IPS-20b (cell line): ENCODE data around the gene FKBP1A.

ENCODE experiments used
- H3K27ac ChIP-seq: one replicate; pipeline ENCODE4 v1.5.1; 2013; ENCODE audit warnings: low read length
- H3K27me3 ChIP-seq: 2 replicates; pipeline ENCODE4 v1.6.1; 2013; ENCODE audit warnings: mild to moderate bottlenecking, low read length, inconsistent platforms; ENCODE audit not compliant: insufficient read depth
- H3K36me3 ChIP-seq: 2 replicates; pipeline ENCODE4 v1.6.1; 2013; ENCODE audit warnings: low read depth, mild to moderate bottlenecking, inconsistent platforms, low read length, moderate library complexity; ENCODE audit not compliant: insufficient read depth
- H3K4me1 ChIP-seq: 2 replicates; pipeline ENCODE4 v1.6.1; 2013; ENCODE audit warnings: mild to moderate bottlenecking, control low read depth, inconsistent platforms, low read length, moderate library complexity; ENCODE audit not compliant: insufficient read depth
- H3K4me3 ChIP-seq: 2 replicates; pipeline ENCODE4 v1.5.1; 2013; ENCODE audit warnings: mild to moderate bottlenecking, low read length, inconsistent platforms
- H3K9ac ChIP-seq: 2 replicates; pipeline ENCODE4 v1.6.1; 2013; ENCODE audit warnings: low read depth, mild to moderate bottlenecking, inconsistent platforms, low read length, moderate library complexity
- H3K9me3 ChIP-seq: 2 replicates; pipeline ENCODE4 v1.6.1; 2013; ENCODE audit warnings: mild to moderate bottlenecking, low read depth, low read length, inconsistent platforms; ENCODE audit not compliant: insufficient read depth

The FKBP1A gene

GRCh38 chr20:1381753-1382591 is 10.9 kb downstream of the FKBP1A start:
- peaks cover 13% of the 10 kb centered on the region for H3K4me1 ChIP-seq
- no peaks in the 10 kb centered on the region for H3K27me3 ChIP-seq
- H3K9ac ChIP-seq: no peak overlapping the region
- H3K4me3 ChIP-seq: no peak overlapping the region
- no peak overlapping the region for H3K27ac ChIP-seq
- H3K36me3 ChIP-seq: peaks cover 16% of the 10 kb centered on the region
- H3K9me3 ChIP-seq: no peaks in the 10 kb centered on the region

DNA sequence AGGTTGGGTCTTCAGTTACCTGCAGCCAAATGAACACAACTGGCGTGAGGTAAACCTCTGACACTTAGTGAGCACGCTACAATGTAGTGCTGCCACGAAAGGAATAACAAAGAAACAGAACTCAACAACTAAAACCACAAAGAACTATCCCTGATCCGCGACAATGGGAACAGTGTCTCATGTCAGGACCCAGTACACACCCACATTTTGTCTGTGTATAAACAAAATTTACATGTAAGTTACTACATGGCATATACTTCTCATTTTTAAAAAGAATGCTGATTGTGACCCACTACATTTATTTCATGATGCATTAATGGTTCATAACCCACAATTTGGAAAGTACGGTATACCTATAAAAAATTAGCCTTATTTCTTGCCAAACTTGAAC is 14.1 kb downstream of the FKBP1A start:
- Histone ChIP-seq H3K9ac (no peak overlapping the region), H3K4me3 (no peak overlapping the region), H3K4me1 (peaks cover 13% of the 10 kb centered on the region), H3K27ac (no peak overlapping the region), H3K9me3 (no peaks in the 10 kb centered on the region), H3K36me3 (peaks cover 20% of the 10 kb centered on the region), H3K27me3 (no peaks in the 10 kb centered on the region)

DNA sequence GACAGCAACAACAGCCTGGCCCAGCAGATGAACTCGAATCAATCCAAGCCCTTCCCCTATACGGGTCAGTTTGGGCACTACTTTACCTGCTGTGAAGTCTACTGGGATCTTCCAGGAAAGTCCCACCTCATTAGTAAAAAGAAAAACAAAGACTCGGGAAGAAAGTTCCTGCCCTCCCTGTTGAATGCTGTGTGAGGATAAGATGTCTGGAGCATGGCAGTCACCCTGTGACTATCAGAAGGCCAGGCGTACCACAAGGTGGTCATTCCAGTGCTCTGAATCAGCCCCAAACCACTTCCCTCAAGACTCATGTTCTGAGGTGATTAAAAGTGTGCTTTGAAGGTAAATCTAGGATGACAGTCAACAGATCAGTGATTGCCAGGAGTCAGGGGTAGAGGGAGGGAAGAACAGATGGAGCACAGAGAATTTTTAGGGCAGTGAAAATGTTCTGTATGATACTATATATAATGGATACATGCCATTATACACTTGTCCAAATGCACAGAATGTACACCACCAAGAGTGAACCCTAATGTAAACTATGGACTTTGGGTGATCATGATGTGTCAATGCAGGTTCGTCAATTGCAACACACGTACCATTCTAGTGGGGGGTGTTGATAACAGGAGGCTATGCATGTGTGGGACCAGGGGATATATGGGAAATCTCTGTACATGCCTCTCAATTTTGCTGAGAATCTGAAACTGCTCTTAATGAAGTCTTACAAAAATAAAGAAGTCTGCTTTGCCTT is 14.7 kb downstream of the FKBP1A start:
- peaks cover 13% of the 10 kb centered on the region for H3K4me1 ChIP-seq
- H3K36me3 ChIP-seq: peaks cover 25% of the 10 kb centered on the region
- no peak overlapping the region for H3K9ac ChIP-seq
- H3K27me3 ChIP-seq: no peaks in the 10 kb centered on the region
- no peaks in the 10 kb centered on the region for H3K9me3 ChIP-seq
- no peak overlapping the region for H3K4me3 ChIP-seq
- no peak overlapping the region for H3K27ac ChIP-seq

- no peak overlapping the region for H3K4me3 ChIP-seq
- H3K27me3 ChIP-seq: no peaks in the 10 kb centered on the region
- no peaks in the 10 kb centered on the region for H3K9me3 ChIP-seq
- peaks cover 27% of the 10 kb centered on the region for H3K36me3 ChIP-seq
- no peak overlapping the region for H3K9ac ChIP-seq
- H3K4me1 ChIP-seq: peaks cover 13% of the 10 kb centered on the region
- no peak overlapping the region for H3K27ac ChIP-seq
Observed at GRCh38 chr20:1377341-1377871, 15.4 kb downstream of the FKBP1A start.

- Histone ChIP-seq H3K27me3 (no peaks in the 10 kb centered on the region), H3K9me3 (no peaks in the 10 kb centered on the region), H3K27ac (no peak overlapping the region), H3K4me3 (no peak overlapping the region), H3K4me1 (peaks cover 13% of the 10 kb centered on the region), H3K9ac (no peak overlapping the region), H3K36me3 (peaks cover 35% of the 10 kb centered on the region)
Observed at GRCh38 chr20:1376408-1377270, 16.2 kb downstream of the FKBP1A start.

- Histone ChIP-seq H3K4me1 (peaks cover 13% of the 10 kb centered on the region), H3K4me3 (no peak overlapping the region), H3K27ac (no peak overlapping the region), H3K9me3 (no peaks in the 10 kb centered on the region), H3K27me3 (no peaks in the 10 kb centered on the region), H3K9ac (no peak overlapping the region), H3K36me3 (peaks cover 41% of the 10 kb centered on the region)
Observed at GRCh38 chr20:1376007-1376406, 16.8 kb downstream of the FKBP1A start.

DNA sequence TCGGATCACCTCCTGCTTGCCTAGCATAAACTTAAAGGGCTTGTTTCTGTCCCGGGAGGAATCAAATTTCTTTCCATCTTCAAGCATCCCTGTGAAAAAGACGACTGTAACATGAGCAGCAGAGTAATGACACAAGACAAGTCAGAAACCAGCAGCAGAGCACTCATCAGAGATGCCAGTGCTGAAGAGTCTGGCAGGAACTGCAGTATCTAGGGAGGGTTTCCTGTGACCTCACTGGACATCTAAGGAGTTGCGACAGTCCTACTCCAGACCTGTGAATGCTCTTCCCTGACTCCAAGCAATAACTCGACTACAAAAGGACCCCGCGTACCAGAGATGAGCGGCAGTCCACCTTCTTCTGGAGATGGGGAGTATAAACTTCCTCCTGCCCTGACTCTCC is 17.3 kb downstream of the FKBP1A start:
- Histone ChIP-seq H3K9me3 (no peaks in the 10 kb centered on the region), H3K36me3 (peaks cover 46% of the 10 kb centered on the region), H3K4me1 (peaks cover 13% of the 10 kb centered on the region), H3K27ac (no peak overlapping the region), H3K4me3 (no peak overlapping the region), H3K9ac (no peak overlapping the region), H3K27me3 (no peaks in the 10 kb centered on the region)

GRCh38 chr20:1374246-1374645 is 18.6 kb downstream of the FKBP1A start:
- H3K9ac ChIP-seq: no peak overlapping the region
- H3K4me3 ChIP-seq: no peak overlapping the region
- no peaks in the 10 kb centered on the region for H3K9me3 ChIP-seq
- H3K27ac ChIP-seq: no peak overlapping the region
- H3K4me1 ChIP-seq: peaks cover 13% of the 10 kb centered on the region
- H3K36me3 ChIP-seq: peaks cover 52% of the 10 kb centered on the region
- no peaks in the 10 kb centered on the region for H3K27me3 ChIP-seq

DNA sequence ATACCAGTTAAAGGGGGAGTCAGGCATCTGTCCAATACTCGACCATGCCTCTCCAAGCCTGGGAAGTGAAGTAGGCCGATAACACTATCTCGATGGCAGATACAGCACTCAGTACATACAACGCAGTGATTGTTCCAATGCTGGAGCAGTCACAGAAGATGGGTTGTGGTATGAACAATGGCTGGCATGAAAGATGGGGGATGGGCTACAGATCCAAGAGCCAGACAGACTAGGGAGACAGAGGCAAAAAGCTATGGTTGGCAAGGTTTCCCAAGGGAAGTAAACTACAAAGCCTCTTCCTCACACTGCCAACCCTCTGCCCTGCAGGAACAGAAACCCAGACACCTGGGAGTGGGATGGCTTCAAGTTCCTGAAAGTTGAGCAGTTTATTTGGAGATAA is 19.2 kb downstream of the FKBP1A start:
- peaks cover 13% of the 10 kb centered on the region for H3K4me1 ChIP-seq
- H3K9ac ChIP-seq: no peak overlapping the region
- peaks cover 55% of the 10 kb centered on the region for H3K36me3 ChIP-seq
- H3K4me3 ChIP-seq: no peak overlapping the region
- H3K27ac ChIP-seq: no peak overlapping the region
- no peaks in the 10 kb centered on the region for H3K27me3 ChIP-seq
- H3K9me3 ChIP-seq: no peaks in the 10 kb centered on the region

DNA sequence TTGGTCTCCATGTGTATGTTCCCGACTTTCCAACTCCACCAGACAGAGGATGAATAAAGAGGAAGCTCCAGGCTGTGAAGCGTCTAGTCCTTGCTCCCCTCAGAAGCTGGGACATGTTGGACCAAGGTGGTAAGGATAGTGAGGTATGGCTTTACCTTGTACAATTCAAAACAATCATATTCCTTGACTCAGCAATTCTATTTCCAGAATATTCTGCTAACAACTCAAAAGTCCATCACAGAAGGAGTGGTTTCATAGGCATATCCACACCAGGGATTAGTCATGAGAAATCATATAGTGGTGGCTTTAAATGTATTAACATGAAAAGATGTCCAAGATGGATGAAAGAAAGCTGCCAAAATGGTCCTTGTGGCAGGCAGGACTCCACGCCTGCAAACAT is 19.8 kb downstream of the FKBP1A start:
- H3K36me3 ChIP-seq: peaks cover 61% of the 10 kb centered on the region
- H3K4me1 ChIP-seq: peaks cover 9% of the 10 kb centered on the region
- H3K9me3 ChIP-seq: no peaks in the 10 kb centered on the region
- H3K27me3 ChIP-seq: no peaks in the 10 kb centered on the region
- H3K9ac ChIP-seq: no peak overlapping the region
- H3K4me3 ChIP-seq: no peak overlapping the region
- no peak overlapping the region for H3K27ac ChIP-seq

DNA sequence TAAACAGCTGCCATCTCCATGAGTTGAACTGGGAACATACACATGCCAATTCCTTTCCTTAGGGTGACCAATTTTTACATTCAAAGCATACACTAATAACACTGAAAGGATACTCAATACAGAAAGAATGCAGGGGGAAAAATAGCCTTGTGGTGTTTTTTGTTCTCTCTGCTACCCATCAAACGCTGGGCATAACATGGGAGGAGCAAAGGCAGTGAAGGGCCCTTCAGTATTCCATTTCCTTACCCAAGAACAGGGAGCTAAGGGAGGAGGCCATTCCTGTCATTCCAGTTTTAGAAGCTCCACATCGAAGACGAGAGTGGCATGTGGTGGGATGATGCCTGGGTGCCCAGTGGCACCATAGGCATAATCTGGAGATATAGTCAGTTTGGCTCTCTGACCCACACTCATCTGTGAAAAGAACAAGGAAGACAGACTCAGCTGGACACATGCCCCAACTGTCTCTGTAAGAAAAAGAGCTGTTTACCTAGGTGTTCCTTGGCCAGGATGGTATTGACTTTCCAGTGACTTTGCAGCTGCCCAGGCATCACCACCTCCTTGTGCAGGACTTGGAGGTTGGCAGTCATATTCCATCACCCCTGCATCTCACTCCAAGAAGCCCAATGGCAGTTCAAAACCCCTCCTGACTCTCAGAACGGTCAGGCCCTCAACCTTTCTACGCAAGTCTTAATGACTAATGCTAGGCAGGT is 20.9 kb downstream of the FKBP1A start:
- Histone ChIP-seq H3K4me1 (no peaks in the 10 kb centered on the region), H3K27ac (no peak overlapping the region), H3K9ac (no peak overlapping the region), H3K27me3 (no peaks in the 10 kb centered on the region), H3K36me3 (peaks cover 70% of the 10 kb centered on the region), H3K9me3 (no peaks in the 10 kb centered on the region), H3K4me3 (no peak overlapping the region)
